Fibroblast of lung (primary cell): ENCODE measurements around the gene IDUA. TPM values are rescaled to one million over a fixed set of nuclear protein-coding genes. Genes with fewer than 3 reads are reported as not detected.

Experiments used
- DNase-seq, 2 donors: peaks; one replicate each; pipeline versions ENCODE4 v3.0.0 to v3.0.0-alpha.2; 2010; ENCODE audit warnings: low read depth in 2 of 2
- H2AFZ ChIP-seq: 2 replicates; pipeline ENCODE4 v1.5.1; 2012; ENCODE audit warnings: low read length, control low read depth, inconsistent platforms
- H3K27ac ChIP-seq: 2 replicates; pipeline ENCODE4 v1.5.1; 2011; ENCODE audit warnings: low read length, control low read depth; ENCODE audit not compliant: insufficient read depth
- H3K27me3 ChIP-seq: 2 replicates; pipeline ENCODE4 v1.5.1; 2011; ENCODE audit warnings: mild to moderate bottlenecking, low read length; ENCODE audit not compliant: control insufficient read depth, insufficient read depth
- H3K36me3 ChIP-seq: 2 replicates; pipeline ENCODE4 v1.5.1; 2011; ENCODE audit warnings: low read length; ENCODE audit not compliant: control insufficient read depth, insufficient read depth
- H3K4me1 ChIP-seq: 2 replicates; pipeline ENCODE4 v1.5.1; 2011; ENCODE audit warnings: low read length; ENCODE audit not compliant: control insufficient read depth, insufficient read depth; ENCODE audit errors: extremely low read depth
- H3K4me2 ChIP-seq: 2 replicates; pipeline ENCODE4 v1.5.1; 2011; ENCODE audit warnings: low read length, control low read depth; ENCODE audit not compliant: insufficient read depth; ENCODE audit errors: extremely low read depth
- H3K4me3 ChIP-seq, 4 experiments: fragments of 200-600 bp in 1 of 4; sonication (generic) in 1 of 4; replicated peaks in 1 of 4; 2 replicates each; pipeline ENCODE4 v1.5.1; 2011 to 2016; ENCODE audit warnings: low read length in 4 of 4, low read depth in 3 of 4, mild to moderate bottlenecking in 3 of 4, control low read depth in 2 of 4, inconsistent platforms in 1 of 4, mixed read lengths in 1 of 4; ENCODE audit not compliant: insufficient read depth in 1 of 4; ENCODE audit errors: control extremely low read depth in 1 of 4
- H3K79me2 ChIP-seq: 2 replicates; pipeline ENCODE4 v1.5.1; 2012; ENCODE audit warnings: mild to moderate bottlenecking, low read length, inconsistent platforms; ENCODE audit not compliant: control insufficient read depth, insufficient read depth
- H3K9ac ChIP-seq: 2 replicates; pipeline ENCODE4 v1.5.1; 2011; ENCODE audit warnings: mild to moderate bottlenecking, low read length, control low read depth; ENCODE audit not compliant: insufficient read depth
- H3K9me3 ChIP-seq: 2 replicates; pipeline ENCODE4 v1.5.1; 2012; ENCODE audit warnings: low read depth, low read length; ENCODE audit not compliant: control insufficient read depth, insufficient read depth
- H4K20me1 ChIP-seq: 2 replicates; pipeline ENCODE4 v1.5.1; 2011; ENCODE audit warnings: low read length; ENCODE audit not compliant: control insufficient read depth, insufficient read depth; ENCODE audit errors: extremely low read depth
- CTCF ChIP-seq, 2 donors: IDR thresholded peaks in 1 of 2; conservative IDR thresholded peaks in 1 of 2; 1 replicate in 1 of 2; 2 replicates in 1 of 2; pipeline ENCODE4 v1.5.1; 2011 to 2012; ENCODE audit warnings: low read length in 2 of 2, control low read depth in 1 of 2, inconsistent platforms in 1 of 2, low read depth in 1 of 2, mild to moderate bottlenecking in 1 of 2
- EZH2 ChIP-seq: IDR thresholded peaks from 2 replicates; pipeline ENCODE4 v1.5.1; 2012; ENCODE audit warnings: low read length, control low read depth, mild to moderate bottlenecking; ENCODE audit errors: missing control alignments
- polyA plus RNA-seq, 2 donors: library from polyadenylated mRNA; depleted of rRNA in 1 of 2; stranded (reverse) in 1 of 2; unstranded in 1 of 2; fragments of >200 nt; gene quantifications; 2 replicates each; pipeline ENCODE4 v1.2.1, GENCODE V29; 2011 to 2012; ENCODE audit warnings: missing spikeins in 1 of 2
- total RNA-seq: library from RNA; depleted of rRNA; stranded (reverse); fragments of >200 nt; gene quantifications from 2 replicates; pipeline ENCODE4 v1.2.1, GENCODE V29; 2014

Gene IDUA
- total and polyA plus RNA-seq, 2 donors (not counting 1 experiment from before 2014, with no cell fraction given), result 3.1 to 11.1 TPM

- no peak for DNase-seq
- Histone ChIP-seq H3K4me3 (no peak overlapping the region), H3K27me3 (no peaks in the 10 kb centered on the region), H2AFZ (no peak overlapping the region), H4K20me1 (no peaks in the 10 kb centered on the region), H3K9ac (no peak overlapping the region), H3K9me3 (no peaks in the 10 kb centered on the region), H3K36me3 (peaks cover 2% of the 10 kb centered on the region), H3K27ac (no peak overlapping the region), H3K4me1 (no peaks in the 10 kb centered on the region), H3K79me2 (no peaks in the 10 kb centered on the region), H3K4me2 (no peak overlapping the region)
- TF ChIP-seq EZH2 (no peak), CTCF (conservative IDR thresholded peaks at IDR 0.05 in 1 of 2, IDR thresholded peaks at IDR 0.05 in 1 of 2; ENCODE audit: low read depth in 1 of 2, low read length in 2 of 2) (no peak)
Observed at GRCh38 chr4:950136-951020, 36.5 kb upstream of the IDUA start.

GRCh38 chr4:951186-951585 is 35.7 kb upstream of the IDUA start:
- H2AFZ ChIP-seq, result no peak overlapping the region
- no peaks in the 10 kb centered on the region for H3K4me1 ChIP-seq
- no peak for TF ChIP-seq CTCF (conservative IDR thresholded peaks at IDR 0.05 in 1 of 2, IDR thresholded peaks at IDR 0.05 in 1 of 2; ENCODE audit: low read depth in 1 of 2, low read length in 2 of 2)
- TF ChIP-seq EZH2, result no peak
- H3K4me3 ChIP-seq, result no peak overlapping the region
- H4K20me1 ChIP-seq, result no peaks in the 10 kb centered on the region
- H3K36me3 ChIP-seq, result peaks cover 2% of the 10 kb centered on the region
- no peaks in the 10 kb centered on the region for H3K27me3 ChIP-seq
- DNase-seq, result no peak
- H3K27ac ChIP-seq, result no peak overlapping the region
- H3K9me3 ChIP-seq, result no peaks in the 10 kb centered on the region
- H3K9ac ChIP-seq, result no peak overlapping the region
- no peaks in the 10 kb centered on the region for H3K79me2 ChIP-seq
- no peak overlapping the region for H3K4me2 ChIP-seq

- Histone ChIP-seq H4K20me1 (no peaks in the 10 kb centered on the region), H3K4me1 (no peaks in the 10 kb centered on the region), H3K36me3 (peaks cover 2% of the 10 kb centered on the region), H3K9me3 (no peaks in the 10 kb centered on the region), H3K27me3 (no peaks in the 10 kb centered on the region), H3K79me2 (no peaks in the 10 kb centered on the region), H2AFZ (no peak overlapping the region), H3K4me2 (no peak overlapping the region), H3K27ac (no peak overlapping the region), H3K9ac (no peak overlapping the region), H3K4me3 (no peak overlapping the region)
- DNase-seq, result no peak
- TF ChIP-seq EZH2 (no peak), CTCF (conservative IDR thresholded peaks at IDR 0.05 in 1 of 2, IDR thresholded peaks at IDR 0.05 in 1 of 2; ENCODE audit: low read depth in 1 of 2, low read length in 2 of 2) (no peak)
Observed at GRCh38 chr4:951594-952468, 35.0 kb upstream of the IDUA start.
